GM19193 (cell line): Measurements from ENCODE around the gene EYS.

ENCODE experiments used
- POLR2A ChIP-seq: IDR thresholded peaks from 4 replicates; pipeline ENCODE4 v1.6.1; 2011; ENCODE audit not compliant: insufficient read depth, insufficient read length; ENCODE audit errors: extremely low read depth

The EYS gene

GRCh38 chr6:65650086-65650485 is 56.9 kb downstream of the EYS start:
- TF ChIP-seq POLR2A, result no peak

GRCh38 chr6:65649392-65649791 is 57.6 kb downstream of the EYS start:
- no peak for TF ChIP-seq POLR2A

- TF ChIP-seq POLR2A, result no peak
Observed at GRCh38 chr6:65646544-65646943, 60.5 kb downstream of the EYS start.

GRCh38 chr6:65642776-65643175 is 64.2 kb downstream of the EYS start:
- TF ChIP-seq POLR2A, result no peak

GRCh38 chr6:65638047-65638831 is 68.8 kb downstream of the EYS start:
- no peak for TF ChIP-seq POLR2A

- TF ChIP-seq POLR2A, result no peak
Observed at GRCh38 chr6:65637289-65638046, 69.6 kb downstream of the EYS start.

GRCh38 chr6:65633501-65633900 is 73.5 kb downstream of the EYS start:
- TF ChIP-seq POLR2A, result no peak

- TF ChIP-seq POLR2A, result no peak
Observed at GRCh38 chr6:65631711-65632110, 75.3 kb downstream of the EYS start.

- TF ChIP-seq POLR2A, result no peak
Observed at GRCh38 chr6:65627015-65627414, 80.0 kb downstream of the EYS start.

- TF ChIP-seq POLR2A, result no peak
Observed at GRCh38 chr6:65623566-65623965, 83.5 kb downstream of the EYS start.

GRCh38 chr6:65610746-65611145 is 96.3 kb downstream of the EYS start:
- no peak for TF ChIP-seq POLR2A

GRCh38 chr6:65595540-65595939 is 111.5 kb downstream of the EYS start:
- no peak for TF ChIP-seq POLR2A

- no peak for TF ChIP-seq POLR2A
Observed at GRCh38 chr6:65570340-65570739, 136.7 kb downstream of the EYS start.

- TF ChIP-seq POLR2A, result no peak
Observed at GRCh38 chr6:65569505-65569904, 137.5 kb downstream of the EYS start.

GRCh38 chr6:65566117-65566516 is 140.9 kb downstream of the EYS start:
- TF ChIP-seq POLR2A, result no peak

- TF ChIP-seq POLR2A, result no peak
Observed at GRCh38 chr6:65558071-65558470, 149.0 kb downstream of the EYS start.
